Breast epithelium (tissue), 4 donors: ENCODE data around the gene BEX4. TPM values are rescaled to one million over a fixed set of nuclear protein-coding genes. Genes with fewer than 3 reads are reported as not detected.
"Not testable (repeated sequence)": the region's sequence is repeated elsewhere in the genome, so short reads cannot be mapped to it uniquely, and the experiment has no call there.

Experiments
- DNase-seq, 2 donors: peaks; one replicate each; pipeline ENCODE4 v3.0.0-alpha.2; 2019; ENCODE audit warnings: low spot score in 2 of 2
- H3K27ac ChIP-seq, 2 donors: fragments of 200-600 bp; sonication (generic) in 1 of 2; one replicate each; pipeline ENCODE4 v1.5.1; 2016 to 2019; ENCODE audit warnings: mild to moderate bottlenecking in 1 of 2
- H3K27me3 ChIP-seq, 2 donors: fragments of 200-600 bp; sonication (generic) in 1 of 2; one replicate each; pipeline versions ENCODE4 v1.5.1 to v1.6.0; 2017 to 2019; ENCODE audit warnings: control low read depth in 1 of 2, mild to moderate bottlenecking in 1 of 2
- H3K36me3 ChIP-seq: fragments of 200-600 bp; one replicate; pipeline ENCODE4 v1.5.1; 2019
- H3K4me1 ChIP-seq, 2 donors: fragments of 200-600 bp; sonication (generic); one replicate each; pipeline ENCODE4 v1.5.1; 2016 to 2019; ENCODE audit warnings: control low read depth in 1 of 2
- H3K4me3 ChIP-seq, 3 donors: fragments of 200-600 bp; sonication (generic); 1 replicate in 2 of 3; 2 replicates in 1 of 3; pipeline ENCODE4 v1.5.1; 2016 to 2019; ENCODE audit warnings: mild to moderate bottlenecking in 3 of 3, moderate library complexity in 2 of 3
- H3K9me3 ChIP-seq, 2 donors: fragments of 200-600 bp; sonication (generic) in 1 of 2; one replicate each; pipeline ENCODE4 v1.5.1; 2016 to 2019; ENCODE audit warnings: control low read depth in 1 of 2
- CTCF ChIP-seq, 3 donors: fragments of 450-650 bp; IDR thresholded peaks; one replicate each; pipeline ENCODE4 v1.5.1; 2016 to 2017; ENCODE audit warnings: antibody characterized with exemption in 3 of 3, mild to moderate bottlenecking in 3 of 3, moderate library complexity in 3 of 3
- POLR2A ChIP-seq: fragments of 450-650 bp; IDR thresholded peaks from one replicate; pipeline ENCODE4 v1.6.1; 2016; ENCODE audit warnings: antibody characterized with exemption, mild to moderate bottlenecking, moderate library complexity
- POLR2AphosphoS5 ChIP-seq, 3 donors: sonication (generic); formaldehyde crosslinking; IDR thresholded peaks; one replicate each; pipeline ENCODE4 v1.6.1; 2017; ENCODE audit warnings: antibody characterized with exemption in 3 of 3
- intact Hi-C: fragments of 100-400 bp; cut with DNase I; formaldehyde crosslinking; loops from one replicate; pipeline ENCODE4 v1.15.1; 2023; ENCODE audit warnings: low total_unique reads
- total RNA-seq, 3 donors: library from RNA; depleted of rRNA; stranded (reverse); fragments of >200 nt; gene quantifications; one replicate each; pipeline ENCODE4 v1.1.0, GENCODE V29; 2016

The BEX4 gene
- total RNA-seq, 3 donors from 2014 or later = 21.9 to 44.2 (median 41.9) TPM

GRCh38 chrX:103220511-103221323 lies 5.8 kb downstream of the BEX4 start:
- no peak for TF ChIP-seq POLR2A
- no peak for TF ChIP-seq POLR2AphosphoS5 (IDR thresholded peaks at IDR 0.05)
- TF ChIP-seq CTCF (IDR thresholded peaks at IDR 0.05) = no peak
- peak in 1 of 2 donors; percentile 49 for DNase-seq
- H3K9me3 ChIP-seq = peaks cover 0 to 4% of the 10 kb centered on the region in 2 donors
- peaks cover 0 to 55% of the 10 kb centered on the region in 2 donors for H3K27me3 ChIP-seq
- H3K4me1 ChIP-seq = no peaks in the 10 kb centered on the region
- intact Hi-C loops = loop anchor here (5.0 kb wide), 1 partner anchor 493 kb away; no protein-coding TSS in a partner anchor
- H3K4me3 ChIP-seq = peak overlapping the region in 1 of 3 donors; percentile 52
- no peaks in the 10 kb centered on the region for H3K36me3 ChIP-seq
- H3K27ac ChIP-seq = peak overlapping the region in 1 of 2 donors; percentile 8

GRCh38 chrX:103225918-103226317 lies 11.0 kb downstream of the BEX4 start:
- DNase-seq, H3K36me3 ChIP-seq, H3K4me3 ChIP-seq, H3K9me3 ChIP-seq, H3K4me1 ChIP-seq, H3K27ac ChIP-seq, intact Hi-C loops: not testable (repeated sequence)
- H3K27me3 ChIP-seq = peaks cover 0 to 45% of the 10 kb centered on the region in 2 donors

GRCh38 chrX:103233263-103233662 lies 18.4 kb downstream of the BEX4 start:
- H3K27me3 ChIP-seq = peaks cover 0 to 32% of the 10 kb centered on the region in 2 donors
- TF ChIP-seq POLR2AphosphoS5 (IDR thresholded peaks at IDR 0.05) = no peak
- no peak for TF ChIP-seq POLR2A
- TF ChIP-seq CTCF (IDR thresholded peaks at IDR 0.05) = no peak
- no peaks in the 10 kb centered on the region for H3K4me1 ChIP-seq
- H3K9me3 ChIP-seq = no peaks in the 10 kb centered on the region
- intact Hi-C loops = no loop called here
- no peak overlapping the region for H3K27ac ChIP-seq
- H3K36me3 ChIP-seq = no peaks in the 10 kb centered on the region
- DNase-seq = no peak
- no peak overlapping the region for H3K4me3 ChIP-seq

DNA sequence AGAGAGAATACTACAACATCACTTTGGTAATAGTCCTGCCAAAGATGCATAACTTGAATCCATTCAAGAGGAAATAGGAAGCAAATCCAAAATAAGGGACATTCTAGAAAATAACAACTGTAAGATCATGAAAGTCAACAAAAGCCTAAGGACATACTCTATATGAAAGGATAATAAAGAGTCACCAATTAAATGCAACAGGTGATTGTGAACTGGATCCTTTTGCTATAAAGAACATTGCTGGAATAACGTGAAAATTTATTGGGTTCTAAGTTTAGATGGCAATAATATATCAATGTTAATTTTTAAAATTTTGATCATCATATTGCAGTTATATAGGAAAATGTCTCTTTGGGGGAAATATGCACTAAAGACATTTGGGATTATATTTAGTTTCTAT lies 20.0 kb downstream of the BEX4 start:
- no peak for DNase-seq
- Histone ChIP-seq H3K27me3 (peaks cover 0 to 28% of the 10 kb centered on the region in 2 donors), H3K9me3 (no peaks in the 10 kb centered on the region), H3K4me1 (no peaks in the 10 kb centered on the region), H3K4me3 (no peak overlapping the region), H3K27ac (no peak overlapping the region), H3K36me3 (no peaks in the 10 kb centered on the region)
- intact Hi-C loops = no loop called here
- TF ChIP-seq POLR2A (no peak), POLR2AphosphoS5 (IDR thresholded peaks at IDR 0.05) (no peak), CTCF (IDR thresholded peaks at IDR 0.05) (no peak)

GRCh38 chrX:103235608-103236007 lies 20.7 kb downstream of the BEX4 start:
- H3K4me3 ChIP-seq, H3K27ac ChIP-seq, H3K9me3 ChIP-seq, intact Hi-C loops, DNase-seq, H3K4me1 ChIP-seq, H3K36me3 ChIP-seq: not testable (repeated sequence)
- H3K27me3 ChIP-seq = peaks cover 0 to 26% of the 10 kb centered on the region in 2 donors

DNA sequence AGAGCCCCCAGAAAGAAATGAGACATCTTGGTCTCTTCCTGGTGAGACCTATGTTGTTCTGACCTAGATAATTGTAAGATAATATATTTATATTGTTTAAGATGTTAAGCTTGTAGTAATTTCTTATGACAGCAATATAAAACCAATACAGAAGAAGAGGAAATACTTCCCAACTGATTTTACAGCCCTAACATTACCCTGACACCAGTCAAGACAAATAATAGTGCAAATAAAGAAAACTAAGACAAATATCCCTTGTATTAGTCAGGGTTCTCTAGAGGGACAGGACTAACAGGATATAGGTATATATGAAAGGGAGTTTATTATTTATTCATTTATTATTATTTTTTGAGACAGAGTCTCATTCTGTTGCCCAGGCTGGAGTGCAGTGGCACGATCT lies 21.4 kb downstream of the BEX4 start:
- Histone ChIP-seq H3K4me3 (no peak overlapping the region), H3K4me1 (no peaks in the 10 kb centered on the region), H3K27ac (no peak overlapping the region), H3K27me3 (peaks cover 0 to 22% of the 10 kb centered on the region in 2 donors), H3K9me3 (no peaks in the 10 kb centered on the region), H3K36me3 (no peaks in the 10 kb centered on the region)
- no peak for TF ChIP-seq POLR2A
- no peak for TF ChIP-seq POLR2AphosphoS5 (IDR thresholded peaks at IDR 0.05)
- no peak for TF ChIP-seq CTCF (IDR thresholded peaks at IDR 0.05)
- no peak for DNase-seq
- intact Hi-C loops = no loop called here
